GM18526 (cell line): ENCODE data around the gene HIVEP1.

Experiments
- POLR2A ChIP-seq: IDR thresholded peaks from 3 replicates; pipeline ENCODE4 v1.6.1; 2011; ENCODE audit not compliant: insufficient read length; ENCODE audit errors: extremely low read depth

HIVEP1 gene

GRCh38 chr6:12126051-12126450 lies 113.9 kb downstream of the HIVEP1 start:
- no peak for TF ChIP-seq POLR2A

GRCh38 chr6:12129523-12129922 lies 117.4 kb downstream of the HIVEP1 start:
- TF ChIP-seq POLR2A = no peak

- no peak for TF ChIP-seq POLR2A
These were observed 120.5 kb downstream of the HIVEP1 start for GRCh38 chr6:12132351-12133222.

- no peak for TF ChIP-seq POLR2A
These were observed 122.5 kb downstream of the HIVEP1 start for GRCh38 chr6:12134581-12134980.

GRCh38 chr6:12134991-12135390 lies 122.9 kb downstream of the HIVEP1 start:
- TF ChIP-seq POLR2A = no peak

GRCh38 chr6:12136905-12137304 lies 124.8 kb downstream of the HIVEP1 start:
- TF ChIP-seq POLR2A = no peak

- TF ChIP-seq POLR2A = no peak
These were observed 125.4 kb downstream of the HIVEP1 start for GRCh38 chr6:12137480-12137879.

- no peak for TF ChIP-seq POLR2A
These were observed 126.3 kb downstream of the HIVEP1 start for GRCh38 chr6:12138381-12138780.

GRCh38 chr6:12138936-12139335 lies 126.8 kb downstream of the HIVEP1 start:
- no peak for TF ChIP-seq POLR2A

GRCh38 chr6:12147557-12148316 lies 135.6 kb downstream of the HIVEP1 start:
- no peak for TF ChIP-seq POLR2A

- no peak for TF ChIP-seq POLR2A
These were observed 136.2 kb downstream of the HIVEP1 start for GRCh38 chr6:12148317-12148801.

GRCh38 chr6:12148841-12149240 lies 136.7 kb downstream of the HIVEP1 start:
- TF ChIP-seq POLR2A = no peak

GRCh38 chr6:12149944-12150510 lies 137.9 kb downstream of the HIVEP1 start:
- no peak for TF ChIP-seq POLR2A

GRCh38 chr6:12150812-12151432 lies 138.8 kb downstream of the HIVEP1 start:
- no peak for TF ChIP-seq POLR2A

- no peak for TF ChIP-seq POLR2A
These were observed 139.3 kb downstream of the HIVEP1 start for GRCh38 chr6:12151433-12151820.
